Uterus (tissue), 4 donors: ENCODE measurements around the gene MRPS6. TPM values are rescaled to one million over a fixed set of nuclear protein-coding genes. Genes with fewer than 3 reads are reported as not detected.

Experiments
- DNase-seq, 2 donors: peaks; one replicate each; pipeline ENCODE4 v3.0.0-alpha.2; 2019 to 2020
- H3K27ac ChIP-seq, 2 donors: fragments of 200-600 bp; sonication (generic); 1 replicate in 1 of 2; 2 replicates in 1 of 2; pipeline ENCODE4 v1.5.1; 2016 to 2018
- H3K27me3 ChIP-seq, 2 donors: fragments of 200-600 bp; sonication (generic); one replicate each; pipeline ENCODE4 v1.5.1; 2018 to 2019; ENCODE audit warnings: control low read depth in 1 of 2
- H3K36me3 ChIP-seq, 2 donors: fragments of 200-600 bp; sonication (generic); one replicate each; pipeline ENCODE4 v1.5.1; 2019; ENCODE audit warnings: control low read depth in 1 of 2
- H3K4me1 ChIP-seq, 2 donors: fragments of 200-600 bp; sonication (generic); one replicate each; pipeline ENCODE4 v1.5.1; 2018 to 2019; ENCODE audit warnings: control low read depth in 1 of 2
- H3K4me3 ChIP-seq, 2 donors: fragments of 200-600 bp; sonication (generic); 1 replicate in 1 of 2; 2 replicates in 1 of 2; pipeline ENCODE4 v1.5.1; 2018 to 2019; ENCODE audit warnings: mild to moderate bottlenecking in 1 of 2
- H3K9me3 ChIP-seq, 2 donors: fragments of 200-600 bp; sonication (generic); one replicate each; pipeline ENCODE4 v1.5.1; 2019; ENCODE audit warnings: control low read depth in 1 of 2
- CTCF ChIP-seq, 4 experiments: fragments of 200-600 bp in 2 of 4; fragments of 450-650 bp in 2 of 4; sonication (generic) in 2 of 4; IDR thresholded peaks; one replicate each; pipeline ENCODE4 v1.5.1; 2016 to 2019; ENCODE audit warnings: antibody characterized with exemption in 4 of 4, mild to moderate bottlenecking in 2 of 4, moderate library complexity in 1 of 4
- POLR2A ChIP-seq, 2 donors: fragments of 450-650 bp; IDR thresholded peaks; one replicate each; pipeline ENCODE4 v1.6.1; 2016; ENCODE audit warnings: antibody characterized with exemption in 2 of 2, mild to moderate bottlenecking in 1 of 2, moderate library complexity in 1 of 2
- intact Hi-C: fragments of 100-400 bp; cut with DNase I; formaldehyde crosslinking; loops from one replicate; pipeline ENCODE4 v1.15.1; 2023; ENCODE audit warnings: low total_unique reads
- total RNA-seq, 4 donors: library from RNA; depleted of rRNA in 3 of 4; stranded (reverse); fragments of >200 nt in 3 of 4; gene quantifications; one replicate each; pipeline versions ENCODE4 v1.1.0 to v1.2.4, GENCODE V29; 2014 to 2023
- donor health status: DM: yes; HTN: yes; CAD: no.

MRPS6 gene
- total RNA-seq, 4 donors from 2014 or later: 9.0 to 75.6 (median 33.5) TPM

DNA sequence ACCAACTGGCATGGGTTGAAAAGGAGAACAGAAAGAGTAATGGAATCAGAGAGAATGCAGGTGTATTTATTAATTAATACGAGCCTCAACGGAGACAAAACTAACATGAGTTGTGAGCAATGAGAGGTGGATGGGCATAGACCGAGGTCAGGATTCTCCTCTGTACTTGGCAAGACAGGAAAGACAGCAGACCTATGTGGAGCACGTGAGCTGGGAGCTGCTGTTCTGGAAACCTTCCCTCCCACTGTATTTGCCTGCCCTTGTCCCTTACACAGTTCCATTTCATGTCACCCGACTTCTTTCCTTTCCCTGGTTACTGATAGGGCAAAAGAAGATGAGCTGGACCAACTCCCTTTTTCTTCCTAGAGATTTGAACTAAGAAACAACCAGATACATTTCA is 110.9 kb downstream of the MRPS6 start:
- DNase-seq: no peak
- no peak overlapping the region for H3K27ac ChIP-seq
- H3K4me3 ChIP-seq: no peak overlapping the region
- H3K4me1 ChIP-seq: no peaks in the 10 kb centered on the region
- H3K27me3 ChIP-seq: no peaks in the 10 kb centered on the region
- no peak for TF ChIP-seq POLR2A (IDR thresholded peaks at IDR 0.05)
- TF ChIP-seq CTCF (IDR thresholded peaks at IDR 0.05): no peak
- no peaks in the 10 kb centered on the region for H3K9me3 ChIP-seq
- no peaks in the 10 kb centered on the region for H3K36me3 ChIP-seq
- intact Hi-C loops: no loop called here

GRCh38 chr21:34185026-34185750 is 111.8 kb downstream of the MRPS6 start:
- H3K4me3 ChIP-seq: no peak overlapping the region
- TF ChIP-seq POLR2A (IDR thresholded peaks at IDR 0.05): no peak
- TF ChIP-seq CTCF (IDR thresholded peaks at IDR 0.05): no peak
- intact Hi-C loops: no loop called here
- no peaks in the 10 kb centered on the region for H3K27me3 ChIP-seq
- no peaks in the 10 kb centered on the region for H3K36me3 ChIP-seq
- no peaks in the 10 kb centered on the region for H3K9me3 ChIP-seq
- H3K27ac ChIP-seq: no peak overlapping the region
- no peaks in the 10 kb centered on the region for H3K4me1 ChIP-seq
- no peak for DNase-seq

GRCh38 chr21:34186109-34186719 is 112.8 kb downstream of the MRPS6 start:
- H3K27ac ChIP-seq: no peak overlapping the region
- DNase-seq: no peak
- no peak overlapping the region for H3K4me3 ChIP-seq
- no peaks in the 10 kb centered on the region for H3K36me3 ChIP-seq
- intact Hi-C loops: no loop called here
- H3K4me1 ChIP-seq: no peaks in the 10 kb centered on the region
- H3K9me3 ChIP-seq: no peaks in the 10 kb centered on the region
- H3K27me3 ChIP-seq: no peaks in the 10 kb centered on the region
- TF ChIP-seq CTCF (IDR thresholded peaks at IDR 0.05) (no peak), POLR2A (IDR thresholded peaks at IDR 0.05) (no peak)

DNA sequence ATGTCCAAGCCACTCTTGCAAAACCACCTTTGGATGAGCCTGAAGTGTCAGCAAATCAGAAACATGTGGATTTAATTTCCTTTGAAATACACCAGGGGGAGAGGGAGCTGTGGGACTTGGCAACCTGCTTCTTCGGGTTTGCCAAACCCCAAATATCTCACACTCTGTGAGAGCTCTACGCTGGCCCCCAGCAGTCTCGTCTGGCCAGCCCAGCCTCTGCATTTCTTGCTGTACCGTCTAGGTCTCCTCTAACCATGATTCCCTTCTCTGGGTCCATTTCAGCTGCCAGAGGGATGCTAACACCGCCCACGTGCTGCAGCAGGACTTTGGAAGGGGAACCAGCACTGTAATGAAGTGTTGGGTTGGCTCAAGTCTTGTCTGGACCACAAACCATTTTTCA is 114.6 kb downstream of the MRPS6 start:
- Histone ChIP-seq H3K27me3 (no peaks in the 10 kb centered on the region), H3K4me3 (no peak overlapping the region), H3K4me1 (no peaks in the 10 kb centered on the region), H3K27ac (no peak overlapping the region), H3K36me3 (no peaks in the 10 kb centered on the region), H3K9me3 (no peaks in the 10 kb centered on the region)
- peak; percentile 47 to 68 for DNase-seq
- intact Hi-C loops: no loop called here
- TF ChIP-seq POLR2A (IDR thresholded peaks at IDR 0.05) (no peak), CTCF (IDR thresholded peaks at IDR 0.05) (no peak)

GRCh38 chr21:34189506-34189905 is 116.1 kb downstream of the MRPS6 start:
- Histone ChIP-seq H3K9me3 (no peaks in the 10 kb centered on the region), H3K4me3 (no peak overlapping the region), H3K27ac (no peak overlapping the region), H3K36me3 (no peaks in the 10 kb centered on the region), H3K27me3 (no peaks in the 10 kb centered on the region), H3K4me1 (no peaks in the 10 kb centered on the region)
- no peak for DNase-seq
- intact Hi-C loops: no loop called here
- TF ChIP-seq CTCF (IDR thresholded peaks at IDR 0.05) (no peak), POLR2A (IDR thresholded peaks at IDR 0.05) (no peak)
